H9 (cell line): ENCODE data around the gene LMCD1. TPM values are rescaled to one million over a fixed set of nuclear protein-coding genes. Genes with fewer than 3 reads are reported as not detected.

Experiments used
- DNase-seq: peaks from one replicate; pipeline ENCODE4 v3.0.0-alpha.2; 2017
- H2AFZ ChIP-seq: one replicate; pipeline ENCODE4 v1.6.1; 2013; ENCODE audit warnings: mild to moderate bottlenecking, low read length, control low read depth, moderate library complexity
- H2AK5ac ChIP-seq: 2 replicates; pipeline ENCODE4 v1.6.1; 2013; ENCODE audit warnings: low read length, control low read depth, mixed read lengths; ENCODE audit not compliant: insufficient read length
- H2BK120ac ChIP-seq: one replicate; pipeline ENCODE4 v1.6.1; 2013; ENCODE audit warnings: low read depth, mild to moderate bottlenecking, low read length, control low read depth, inconsistent platforms; ENCODE audit not compliant: poor library complexity, severe bottlenecking
- H2BK12ac ChIP-seq: 2 replicates; pipeline ENCODE4 v1.6.1; 2013; ENCODE audit warnings: low read length, control low read depth, mixed read lengths, low read depth; ENCODE audit not compliant: insufficient read length
- H2BK15ac ChIP-seq: 2 replicates; pipeline ENCODE4 v1.6.1; 2013; ENCODE audit warnings: low read depth, low read length, control low read depth
- H2BK20ac ChIP-seq: one replicate; pipeline ENCODE4 v1.6.1; 2013; ENCODE audit warnings: low read depth, mild to moderate bottlenecking, low read length, control low read depth, inconsistent platforms; ENCODE audit not compliant: poor library complexity, severe bottlenecking
- H2BK5ac ChIP-seq: 2 replicates; pipeline ENCODE4 v1.6.1; 2013; ENCODE audit warnings: low read length, control low read depth, mixed read lengths; ENCODE audit not compliant: insufficient read length
- H3K14ac ChIP-seq: 2 replicates; pipeline ENCODE4 v1.6.1; 2013; ENCODE audit warnings: low read length, control low read depth; ENCODE audit not compliant: insufficient read depth
- H3K18ac ChIP-seq: 2 replicates; pipeline ENCODE4 v1.6.1; 2013; ENCODE audit warnings: low read depth, mild to moderate bottlenecking, mixed read lengths, low read length, control low read depth; ENCODE audit not compliant: insufficient read length
- H3K23ac ChIP-seq: 2 replicates; pipeline ENCODE4 v1.6.1; 2013; ENCODE audit warnings: low read length, control low read depth, mixed read lengths, low read depth; ENCODE audit not compliant: insufficient read length
- H3K23me2 ChIP-seq: 2 replicates; pipeline ENCODE4 v1.6.1; 2013; ENCODE audit warnings: low read depth, mild to moderate bottlenecking, mixed read lengths, low read length, control low read depth; ENCODE audit not compliant: insufficient read length, poor library complexity, severe bottlenecking
- H3K27ac ChIP-seq: 2 replicates; pipeline ENCODE4 v1.5.1; 2013; ENCODE audit warnings: low read length, control low read depth, mixed read lengths, low read depth; ENCODE audit not compliant: insufficient read length
- H3K27me3 ChIP-seq: 2 replicates; pipeline ENCODE4 v1.6.1; 2013; ENCODE audit warnings: low read length, control low read depth, inconsistent platforms; ENCODE audit not compliant: insufficient read depth
- H3K4ac ChIP-seq: 2 replicates; pipeline ENCODE4 v1.6.1; 2013; ENCODE audit warnings: low read depth, mild to moderate bottlenecking, control low read depth, inconsistent platforms, low read length, moderate library complexity
- H3K4me1 ChIP-seq: 2 replicates; pipeline ENCODE4 v1.6.1; 2013; ENCODE audit warnings: low read length, control low read depth, inconsistent platforms; ENCODE audit not compliant: insufficient read depth
- H3K4me2 ChIP-seq: 2 replicates; pipeline ENCODE4 v1.6.1; 2013; ENCODE audit warnings: low read length, control low read depth, mixed read lengths; ENCODE audit not compliant: insufficient read length, insufficient read depth
- H3K56ac ChIP-seq: 2 replicates; pipeline ENCODE4 v1.6.1; 2013; ENCODE audit warnings: low read depth, mild to moderate bottlenecking, mixed read lengths, low read length, control low read depth; ENCODE audit not compliant: insufficient read length
- H3K79me1 ChIP-seq: 2 replicates; pipeline ENCODE4 v1.6.1; 2013; ENCODE audit warnings: low read depth, mild to moderate bottlenecking, moderate library complexity, low read length, control low read depth, inconsistent platforms; ENCODE audit not compliant: insufficient read depth, poor library complexity, severe bottlenecking
- H3K79me2 ChIP-seq: 2 replicates; pipeline ENCODE4 v1.6.1; 2013; ENCODE audit warnings: low read length, control low read depth, inconsistent platforms; ENCODE audit not compliant: insufficient read depth
- H3K9ac ChIP-seq: 2 replicates; pipeline ENCODE4 v1.6.1; 2013; ENCODE audit warnings: low read length, control low read depth, mixed read lengths; ENCODE audit not compliant: insufficient read length; ENCODE audit errors: extremely low read depth
- H3K9me3 ChIP-seq: one replicate; pipeline ENCODE4 v1.6.1; 2013; ENCODE audit warnings: low read depth, low read length, inconsistent platforms; ENCODE audit not compliant: control insufficient read depth
- H3T11ph ChIP-seq: one replicate; pipeline ENCODE4 v1.6.1; 2013; ENCODE audit warnings: mild to moderate bottlenecking, low read length, control low read depth, inconsistent platforms
- H4K20me1 ChIP-seq: one replicate; pipeline ENCODE4 v1.6.1; 2013; ENCODE audit not compliant: control insufficient read depth, insufficient read length, insufficient read depth
- H4K5ac ChIP-seq: 2 replicates; pipeline ENCODE4 v1.6.1; 2013; ENCODE audit warnings: low read depth, mild to moderate bottlenecking, mixed read lengths, low read length, control low read depth; ENCODE audit not compliant: insufficient read length
- H4K8ac ChIP-seq: replicated peaks from 2 replicates; pipeline ENCODE4 v1.6.1; 2013; ENCODE audit warnings: low read length, control low read depth, mixed read lengths, low read depth; ENCODE audit not compliant: insufficient read length
- H4K91ac ChIP-seq: 2 replicates; pipeline ENCODE4 v1.6.1; 2013; ENCODE audit warnings: low read depth, mild to moderate bottlenecking, moderate library complexity, mixed read lengths, low read length, control low read depth; ENCODE audit not compliant: insufficient read length
- H3K27ac Mint-ChIP-seq, 3 experiments: 2 replicates in 2 of 3; 3 replicates in 1 of 3; pipeline ENCODE4 v1.8.0; 2020 to 2021; ENCODE audit warnings: mixed read lengths in 3 of 3, mild to moderate bottlenecking in 1 of 3, moderate library complexity in 1 of 3
- H3K27me3 Mint-ChIP-seq: 2 replicates; pipeline ENCODE4 v1.8.0; 2021; ENCODE audit warnings: low read depth, mild to moderate bottlenecking, moderate library complexity, mixed read lengths
- H3K36me3 Mint-ChIP-seq, 3 experiments: 2 replicates in 2 of 3; 3 replicates in 1 of 3; pipeline ENCODE4 v1.8.0; 2020 to 2021; ENCODE audit warnings: low read depth in 3 of 3, mixed read lengths in 3 of 3; ENCODE audit not compliant: insufficient read depth in 1 of 3
- H3K4me1 Mint-ChIP-seq, 2 experiments: 2 replicates each; pipeline ENCODE4 v1.8.0; 2020; ENCODE audit warnings: mixed read lengths in 2 of 2
- H3K4me3 Mint-ChIP-seq, 2 experiments: 2 replicates in 1 of 2; 3 replicates in 1 of 2; pipeline ENCODE4 v1.8.0; 2020 to 2021; ENCODE audit warnings: mild to moderate bottlenecking in 2 of 2, mixed read lengths in 2 of 2, moderate library complexity in 1 of 2
- H3K9me3 Mint-ChIP-seq, 2 experiments: 2 replicates in 1 of 2; 3 replicates in 1 of 2; pipeline ENCODE4 v1.8.0; 2020; ENCODE audit warnings: mild to moderate bottlenecking in 2 of 2, mixed read lengths in 2 of 2, moderate library complexity in 1 of 2
- WGBS: extraction: QIAGEN DNeasy Blood & Tissue Kit; methylation state at CpG from one replicate; pipeline ENCODE4 v1.1.7; 2013; ENCODE audit warnings: missing lambda C conversion rate, low lambda C conversion rate, mixed read lengths; ENCODE audit not compliant: insufficient read length; ENCODE audit errors: extremely low coverage; 5-methylcytosine and 5-hydroxymethylcytosine counted together
- total RNA-seq: library from RNA; stranded (reverse); gene quantifications from 2 replicates; pipeline ENCODE4 v1.2.1, GENCODE V29; 2021
- TF ChIP-seq, protein P1 (sequence below): fragments of 200-600 bp; sonication (generic); conservative IDR thresholded peaks from 3 replicates; pipeline ENCODE4 v1.8.0; 2021; ENCODE audit warnings: antibody characterized with exemption, mild to moderate bottlenecking

The LMCD1 gene
- total RNA-seq, 1 experiment from 2014 or later = 19.2 TPM

DNA sequence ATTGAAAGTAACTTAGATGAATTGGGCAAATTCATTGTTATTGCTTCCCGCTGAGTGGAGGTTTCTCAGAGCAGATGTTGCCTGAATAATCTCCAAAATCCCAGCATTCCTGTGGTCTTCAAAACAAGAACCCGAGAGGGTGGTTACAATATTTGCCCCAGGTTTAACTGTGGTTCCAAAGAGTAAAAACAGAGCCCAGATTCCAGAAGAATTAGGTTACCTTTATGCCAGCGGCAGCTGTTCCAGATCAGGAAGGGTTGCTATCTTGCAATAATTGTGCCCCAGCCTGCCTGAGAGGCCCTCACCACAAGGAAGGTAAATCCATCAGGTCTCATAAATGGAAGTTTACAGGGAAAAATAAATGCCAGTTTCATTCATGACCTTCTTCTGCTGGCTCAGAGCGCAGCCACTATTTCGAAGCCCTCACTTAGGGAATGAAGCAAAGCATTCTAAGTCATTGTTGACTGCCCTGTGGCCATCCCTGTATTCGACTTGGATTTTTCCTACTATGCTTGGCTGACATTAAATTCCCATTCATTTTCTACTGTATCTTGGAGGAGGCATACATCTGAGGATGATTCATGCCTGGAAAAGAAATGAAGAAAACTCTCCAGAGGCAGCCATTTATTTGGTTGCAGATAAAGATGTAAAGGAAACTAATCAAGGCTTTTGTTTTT, 88.4 kb downstream of the LMCD1 start:
- Histone ChIP-seq H3K4me1 (no peaks in the 10 kb centered on the region), H2AFZ (no peak overlapping the region), H2BK5ac (no peak overlapping the region), H3K23me2 (no peaks in the 10 kb centered on the region), H3K27me3 (no peaks in the 10 kb centered on the region), H2BK12ac (no peak overlapping the region), H4K91ac (no peak overlapping the region), H3K56ac (no peak overlapping the region), H3K9me3 (no peaks in the 10 kb centered on the region), H2BK20ac (no peak overlapping the region), H2BK120ac (no peak overlapping the region), H3K4ac (no peak overlapping the region), H3K79me2 (no peaks in the 10 kb centered on the region), H3K18ac (no peak overlapping the region), H4K20me1 (no peaks in the 10 kb centered on the region), H4K8ac (no peak overlapping the region), H3T11ph (no peak overlapping the region), H3K23ac (no peak overlapping the region), H3K9ac (no peak overlapping the region), H3K4me2 (no peak overlapping the region), H2BK15ac (no peak overlapping the region), H2AK5ac (no peak overlapping the region), H3K14ac (no peak overlapping the region), H3K79me1 (no peaks in the 10 kb centered on the region), H4K5ac (no peak overlapping the region), H3K27ac (no peak overlapping the region)
- Mint-ChIP-seq H3K36me3 (no peaks in the 10 kb centered on the region), H3K27me3 (no peaks in the 10 kb centered on the region; the same call in 1 of the 2 replicates), H3K9me3 (no peaks in the 10 kb centered on the region), H3K27ac (no peak overlapping the region), H3K4me1 (peaks cover 3 to 9% of the 10 kb centered on the region in 2 experiments; a peak in 3 of 4 replicates), H3K4me3 (no peak overlapping the region)
- DNase-seq = no peak
- TF ChIP-seq, protein P1, sequence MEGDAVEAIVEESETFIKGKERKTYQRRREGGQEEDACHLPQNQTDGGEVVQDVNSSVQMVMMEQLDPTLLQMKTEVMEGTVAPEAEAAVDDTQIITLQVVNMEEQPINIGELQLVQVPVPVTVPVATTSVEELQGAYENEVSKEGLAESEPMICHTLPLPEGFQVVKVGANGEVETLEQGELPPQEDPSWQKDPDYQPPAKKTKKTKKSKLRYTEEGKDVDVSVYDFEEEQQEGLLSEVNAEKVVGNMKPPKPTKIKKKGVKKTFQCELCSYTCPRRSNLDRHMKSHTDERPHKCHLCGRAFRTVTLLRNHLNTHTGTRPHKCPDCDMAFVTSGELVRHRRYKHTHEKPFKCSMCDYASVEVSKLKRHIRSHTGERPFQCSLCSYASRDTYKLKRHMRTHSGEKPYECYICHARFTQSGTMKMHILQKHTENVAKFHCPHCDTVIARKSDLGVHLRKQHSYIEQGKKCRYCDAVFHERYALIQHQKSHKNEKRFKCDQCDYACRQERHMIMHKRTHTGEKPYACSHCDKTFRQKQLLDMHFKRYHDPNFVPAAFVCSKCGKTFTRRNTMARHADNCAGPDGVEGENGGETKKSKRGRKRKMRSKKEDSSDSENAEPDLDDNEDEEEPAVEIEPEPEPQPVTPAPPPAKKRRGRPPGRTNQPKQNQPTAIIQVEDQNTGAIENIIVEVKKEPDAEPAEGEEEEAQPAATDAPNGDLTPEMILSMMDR = no peak
- WGBS = no CpG with 5 or more reads among the region's 6 CpGs
